HL-60 (cell line): ENCODE results near the gene EXOC2.

Source experiments
- DNase-seq, 2 experiments: peaks; one replicate each; pipeline ENCODE4 v3.0.0-alpha.2; 2010 to 2020; ENCODE audit warnings: low read depth in 1 of 2, low spot score in 1 of 2
- H3K27ac ChIP-seq: fragments of 250-450 bp; sonication (Bioruptor Pico); replicated peaks from 2 replicates; pipeline ENCODE4 v1.5.1; 2020; ENCODE audit warnings: mild to moderate bottlenecking, moderate library complexity
- H3K27me3 ChIP-seq: fragments of 250-450 bp; sonication (Bioruptor Pico); 2 replicates; pipeline ENCODE4 v1.5.1; 2021; ENCODE audit warnings: mild to moderate bottlenecking, moderate library complexity; ENCODE audit not compliant: insufficient read depth, poor library complexity, severe bottlenecking
- H3K4me3 ChIP-seq: replicated peaks from 2 replicates; pipeline ENCODE4 v1.5.1; 2011; ENCODE audit warnings: mild to moderate bottlenecking, control low read depth, low read length; ENCODE audit not compliant: insufficient read depth
- GABPA ChIP-seq: IDR thresholded peaks from 2 replicates; pipeline ENCODE4 v1.6.1; 2012; ENCODE audit warnings: low read depth
- POLR2AphosphoS5 ChIP-seq: IDR thresholded peaks from 2 replicates; pipeline ENCODE4 v1.6.1; 2012; ENCODE audit warnings: low read depth
- SPI1 ChIP-seq: IDR thresholded peaks from 2 replicates; pipeline ENCODE4 v1.6.1; 2012; ENCODE audit warnings: low read depth, mild to moderate bottlenecking, borderline replicate concordance
- TF ChIP-seq, protein P1 (sequence below): IDR thresholded peaks from 2 replicates; pipeline ENCODE4 v1.6.1; 2012; ENCODE audit warnings: low read depth; ENCODE audit not compliant: insufficient replicate concordance
- TF ChIP-seq, protein P2 (sequence below): IDR thresholded peaks from one replicate; pipeline ENCODE4 v1.5.1; 2011; ENCODE audit warnings: low read length, control low read depth, inconsistent platforms; ENCODE audit not compliant: insufficient read depth

The EXOC2 gene

DNA sequence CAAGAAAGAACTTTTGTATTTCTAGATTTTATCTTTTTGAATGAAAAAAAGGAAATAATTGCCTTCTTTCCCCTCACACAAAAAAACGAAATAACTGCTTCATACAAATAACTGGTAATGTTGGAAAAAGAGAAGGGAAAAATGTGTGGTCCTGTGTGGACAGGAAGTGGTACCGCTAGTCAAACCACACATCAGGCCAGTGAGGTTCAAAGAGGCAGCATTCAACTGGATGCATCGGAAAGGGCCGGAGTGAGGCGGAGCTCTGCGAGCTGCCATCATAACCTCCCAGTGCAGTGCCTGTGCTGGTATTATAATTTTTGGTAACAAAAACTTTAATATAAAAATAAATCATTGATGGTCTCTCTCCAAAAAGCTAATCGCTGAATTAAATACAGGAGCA lies 190.2 kb downstream of the EXOC2 start:
- no peaks in the 10 kb centered on the region for H3K27me3 ChIP-seq
- no peak overlapping the region for H3K27ac ChIP-seq
- no peak for DNase-seq
- TF ChIP-seq, protein P1, sequence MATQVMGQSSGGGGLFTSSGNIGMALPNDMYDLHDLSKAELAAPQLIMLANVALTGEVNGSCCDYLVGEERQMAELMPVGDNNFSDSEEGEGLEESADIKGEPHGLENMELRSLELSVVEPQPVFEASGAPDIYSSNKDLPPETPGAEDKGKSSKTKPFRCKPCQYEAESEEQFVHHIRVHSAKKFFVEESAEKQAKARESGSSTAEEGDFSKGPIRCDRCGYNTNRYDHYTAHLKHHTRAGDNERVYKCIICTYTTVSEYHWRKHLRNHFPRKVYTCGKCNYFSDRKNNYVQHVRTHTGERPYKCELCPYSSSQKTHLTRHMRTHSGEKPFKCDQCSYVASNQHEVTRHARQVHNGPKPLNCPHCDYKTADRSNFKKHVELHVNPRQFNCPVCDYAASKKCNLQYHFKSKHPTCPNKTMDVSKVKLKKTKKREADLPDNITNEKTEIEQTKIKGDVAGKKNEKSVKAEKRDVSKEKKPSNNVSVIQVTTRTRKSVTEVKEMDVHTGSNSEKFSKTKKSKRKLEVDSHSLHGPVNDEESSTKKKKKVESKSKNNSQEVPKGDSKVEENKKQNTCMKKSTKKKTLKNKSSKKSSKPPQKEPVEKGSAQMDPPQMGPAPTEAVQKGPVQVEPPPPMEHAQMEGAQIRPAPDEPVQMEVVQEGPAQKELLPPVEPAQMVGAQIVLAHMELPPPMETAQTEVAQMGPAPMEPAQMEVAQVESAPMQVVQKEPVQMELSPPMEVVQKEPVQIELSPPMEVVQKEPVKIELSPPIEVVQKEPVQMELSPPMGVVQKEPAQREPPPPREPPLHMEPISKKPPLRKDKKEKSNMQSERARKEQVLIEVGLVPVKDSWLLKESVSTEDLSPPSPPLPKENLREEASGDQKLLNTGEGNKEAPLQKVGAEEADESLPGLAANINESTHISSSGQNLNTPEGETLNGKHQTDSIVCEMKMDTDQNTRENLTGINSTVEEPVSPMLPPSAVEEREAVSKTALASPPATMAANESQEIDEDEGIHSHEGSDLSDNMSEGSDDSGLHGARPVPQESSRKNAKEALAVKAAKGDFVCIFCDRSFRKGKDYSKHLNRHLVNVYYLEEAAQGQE, result no peak
- no peak for TF ChIP-seq SPI1
- no peak for TF ChIP-seq GABPA
- TF ChIP-seq POLR2AphosphoS5, result no peak
- TF ChIP-seq, protein P2, sequence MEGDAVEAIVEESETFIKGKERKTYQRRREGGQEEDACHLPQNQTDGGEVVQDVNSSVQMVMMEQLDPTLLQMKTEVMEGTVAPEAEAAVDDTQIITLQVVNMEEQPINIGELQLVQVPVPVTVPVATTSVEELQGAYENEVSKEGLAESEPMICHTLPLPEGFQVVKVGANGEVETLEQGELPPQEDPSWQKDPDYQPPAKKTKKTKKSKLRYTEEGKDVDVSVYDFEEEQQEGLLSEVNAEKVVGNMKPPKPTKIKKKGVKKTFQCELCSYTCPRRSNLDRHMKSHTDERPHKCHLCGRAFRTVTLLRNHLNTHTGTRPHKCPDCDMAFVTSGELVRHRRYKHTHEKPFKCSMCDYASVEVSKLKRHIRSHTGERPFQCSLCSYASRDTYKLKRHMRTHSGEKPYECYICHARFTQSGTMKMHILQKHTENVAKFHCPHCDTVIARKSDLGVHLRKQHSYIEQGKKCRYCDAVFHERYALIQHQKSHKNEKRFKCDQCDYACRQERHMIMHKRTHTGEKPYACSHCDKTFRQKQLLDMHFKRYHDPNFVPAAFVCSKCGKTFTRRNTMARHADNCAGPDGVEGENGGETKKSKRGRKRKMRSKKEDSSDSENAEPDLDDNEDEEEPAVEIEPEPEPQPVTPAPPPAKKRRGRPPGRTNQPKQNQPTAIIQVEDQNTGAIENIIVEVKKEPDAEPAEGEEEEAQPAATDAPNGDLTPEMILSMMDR, result no peak
- H3K4me3 ChIP-seq, result no peak overlapping the region

DNA sequence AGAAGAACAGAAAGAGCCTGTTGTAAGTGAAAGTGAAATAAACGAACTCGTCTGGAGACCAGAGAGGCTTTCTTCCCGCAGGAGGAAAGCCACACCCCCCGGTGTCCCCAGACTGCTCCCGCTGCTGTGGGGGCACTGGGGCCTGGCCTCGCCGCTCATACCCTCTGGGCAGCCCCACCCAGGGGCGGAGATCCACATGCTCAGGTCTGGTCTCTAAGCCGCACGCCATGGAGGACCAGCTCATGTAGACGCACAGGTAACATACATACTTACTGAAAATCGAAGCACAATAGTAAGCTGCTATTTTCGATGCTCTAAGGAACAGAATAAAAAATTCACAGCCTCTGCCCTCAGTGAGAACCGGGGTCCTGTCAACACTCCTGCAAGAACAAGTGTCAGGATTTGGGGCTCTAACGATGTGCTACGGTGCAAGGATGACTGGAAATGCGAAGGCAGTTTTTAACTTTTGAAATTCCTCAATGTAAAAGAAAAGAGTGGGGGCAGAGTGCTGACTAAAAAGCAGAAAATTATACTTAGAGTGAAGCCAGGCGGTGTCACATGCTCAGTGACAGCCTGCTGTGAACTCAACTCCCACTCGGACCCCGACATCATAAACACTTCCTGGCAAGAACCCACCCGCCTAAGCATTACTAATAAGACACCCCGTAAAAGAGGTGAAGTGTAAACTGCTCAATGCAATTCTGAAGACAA lies 190.9 kb downstream of the EXOC2 start:
- TF ChIP-seq SPI1 (no peak), POLR2AphosphoS5 (no peak)
- TF ChIP-seq, protein P2, result no peak
- TF ChIP-seq, protein P1, result no peak
- H3K27ac ChIP-seq, result no peak overlapping the region
- no peak for DNase-seq
- H3K27me3 ChIP-seq, result no peaks in the 10 kb centered on the region
- no peak overlapping the region for H3K4me3 ChIP-seq

DNA sequence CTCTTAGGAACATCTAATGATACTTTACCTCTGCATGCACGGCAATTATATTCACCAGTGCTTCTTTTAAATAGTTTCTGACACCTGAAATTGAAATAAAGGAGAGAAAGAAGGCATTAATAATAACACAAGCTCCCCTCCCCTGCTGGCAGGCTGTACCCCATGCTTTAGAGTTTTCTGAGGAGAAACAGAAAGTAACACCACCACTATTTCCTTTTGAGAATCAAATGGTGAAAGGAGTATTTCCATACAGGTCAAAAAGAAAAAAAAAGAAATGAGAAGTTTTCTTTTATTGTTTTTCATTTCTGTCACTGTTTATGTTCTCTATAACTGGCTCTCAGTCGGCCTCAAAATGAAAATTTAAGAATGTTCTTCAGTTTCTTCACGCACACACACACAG lies 193.3 kb downstream of the EXOC2 start:
- no peak for DNase-seq
- no peak overlapping the region for H3K4me3 ChIP-seq
- H3K27me3 ChIP-seq, result no peaks in the 10 kb centered on the region
- TF ChIP-seq, protein P2, result no peak
- TF ChIP-seq POLR2AphosphoS5 (no peak), GABPA (no peak), SPI1 (no peak)
- TF ChIP-seq, protein P1, result no peak
- H3K27ac ChIP-seq, result no peak overlapping the region
